EL (cell line): ENCODE results near the gene ZNF81.
"Not testable (repeated sequence)": the region's sequence is repeated elsewhere in the genome, so short reads cannot be mapped to it uniquely, and the experiment has no call there.

Source experiments
- DNase-seq: peaks from one replicate; pipeline ENCODE4 v3.0.0-alpha.2; 2016

ZNF81 gene

GRCh38 chrX:47846040-47846439 lies 9.3 kb downstream of the ZNF81 start:
- no peak for DNase-seq

DNA sequence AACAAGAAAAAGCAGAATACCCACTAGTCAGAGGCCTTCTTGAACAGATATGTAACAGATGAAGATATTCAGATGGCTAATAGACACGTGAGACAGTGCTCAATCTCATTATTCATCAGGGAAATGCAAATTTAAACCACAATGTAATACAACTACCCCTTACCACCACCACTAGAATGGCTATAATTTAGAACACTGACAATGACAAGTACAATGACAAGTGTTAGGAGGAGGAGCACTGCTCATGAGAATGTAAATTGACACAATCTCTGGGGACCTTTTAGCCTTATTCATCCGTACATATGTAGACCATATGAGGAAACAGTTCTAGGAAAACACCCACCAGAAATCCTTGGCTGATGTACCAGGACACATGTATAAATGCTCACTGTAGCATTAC lies 13.1 kb downstream of the ZNF81 start:
- DNase-seq: no peak

GRCh38 chrX:47850389-47850788 lies 13.7 kb downstream of the ZNF81 start:
- DNase-seq: not testable (repeated sequence)

DNA sequence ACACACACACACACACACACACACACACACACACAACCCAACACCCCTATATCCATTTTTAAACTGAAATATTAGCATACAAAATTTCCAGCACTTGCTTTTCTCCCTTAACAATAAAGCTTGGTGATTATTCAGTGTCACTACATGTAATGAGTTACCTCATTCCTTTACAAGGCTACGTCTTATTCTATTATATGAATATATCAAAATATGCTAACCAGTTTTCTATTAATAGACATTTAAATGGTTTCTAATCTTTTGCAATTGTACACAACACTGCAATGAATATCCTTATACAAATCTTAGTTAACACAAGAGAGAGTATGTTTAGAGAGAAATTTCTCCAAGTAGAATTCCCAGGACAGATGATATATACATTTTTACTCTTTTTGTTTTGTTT lies 14.2 kb downstream of the ZNF81 start:
- no peak for DNase-seq

DNA sequence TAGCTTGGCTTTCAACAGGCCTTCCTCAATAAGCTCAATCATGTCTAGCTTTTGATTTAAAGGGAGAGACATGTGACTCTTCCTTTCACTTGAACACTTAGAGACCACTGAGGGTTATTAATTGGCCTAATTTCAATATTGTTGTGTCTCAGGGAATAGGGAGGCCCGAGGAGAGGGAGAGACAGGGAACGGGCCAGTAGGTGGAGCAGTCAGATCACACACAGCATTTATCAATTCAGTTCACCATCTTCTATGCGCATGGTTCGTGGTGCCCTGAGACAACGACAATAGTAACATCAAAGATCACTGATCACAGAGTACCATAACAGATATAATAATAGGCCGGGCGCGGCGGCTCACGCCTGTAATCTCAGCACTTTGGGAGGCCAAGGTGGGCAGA lies 17.8 kb downstream of the ZNF81 start:
- peak; percentile 16 for DNase-seq

- DNase-seq: no peak
These were observed 23.0 kb downstream of the ZNF81 start for GRCh38 chrX:47859686-47860085.

DNA sequence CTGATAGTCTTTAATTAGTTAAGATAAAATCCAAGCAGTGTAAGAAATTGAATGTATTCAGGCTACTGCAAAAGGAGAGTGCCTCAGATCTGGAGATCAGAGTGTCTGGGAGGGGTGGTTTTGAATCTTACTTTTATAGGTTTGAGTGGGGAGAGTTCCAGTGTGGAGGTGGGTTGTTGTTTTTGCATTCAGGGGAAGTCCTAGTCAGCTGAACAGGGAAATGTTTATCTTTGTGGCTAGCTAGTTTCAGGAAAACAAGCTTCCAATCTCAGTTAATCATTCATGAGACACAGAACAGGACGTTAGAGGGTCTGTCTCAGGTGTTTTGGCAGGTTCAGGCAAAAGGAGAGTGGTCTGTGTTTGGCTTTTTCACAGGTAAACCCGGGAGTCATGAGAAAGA lies 26.0 kb downstream of the ZNF81 start:
- DNase-seq: no peak

DNA sequence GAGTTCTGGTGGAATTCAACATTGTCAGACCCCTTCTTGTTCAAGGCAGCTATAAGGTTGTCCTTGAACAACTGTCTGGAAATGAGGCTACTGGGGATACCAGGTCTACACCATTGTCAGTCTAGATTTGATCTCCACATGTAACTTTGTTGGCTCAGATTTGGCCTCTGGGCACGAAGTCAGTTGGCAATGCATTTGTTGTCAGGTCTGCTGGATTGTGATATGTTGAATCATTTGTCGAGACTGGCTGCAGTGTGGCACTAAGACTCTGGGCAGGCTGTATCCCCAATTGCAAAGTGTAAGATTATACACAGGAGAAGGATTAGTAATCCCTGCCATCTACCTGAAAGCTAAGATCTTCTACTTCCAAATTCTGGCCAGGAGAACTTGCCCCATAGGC lies 26.5 kb downstream of the ZNF81 start:
- no peak for DNase-seq

DNA sequence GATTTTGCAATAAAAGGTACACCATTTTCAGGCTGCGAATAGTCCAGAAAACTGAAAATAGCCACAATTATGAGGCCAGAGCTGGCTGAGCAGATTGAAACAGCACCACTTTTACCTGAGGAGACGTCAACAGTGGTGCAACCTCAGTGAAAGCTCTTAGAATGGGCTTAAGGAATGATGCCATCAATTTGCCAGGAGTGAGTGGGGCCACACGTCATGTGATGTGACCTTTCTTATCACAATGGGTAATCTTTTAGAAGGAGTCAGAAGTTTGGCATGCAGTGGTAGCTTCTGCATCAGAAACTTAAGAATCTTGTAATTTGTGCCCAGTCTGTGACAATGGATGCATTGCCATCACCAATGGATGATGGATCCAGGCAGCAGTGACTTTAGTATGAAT lies 27.6 kb downstream of the ZNF81 start:
- peak; percentile 7 for DNase-seq

GRCh38 chrX:47864785-47865184 lies 28.1 kb downstream of the ZNF81 start:
- no peak for DNase-seq

- no peak for DNase-seq
These were observed 36.4 kb downstream of the ZNF81 start for GRCh38 chrX:47873123-47873522.

- DNase-seq: no peak
These were observed 40.6 kb downstream of the ZNF81 start for GRCh38 chrX:47877327-47877726.

- DNase-seq: no peak
These were observed 41.5 kb downstream of the ZNF81 start for GRCh38 chrX:47878198-47878597.

GRCh38 chrX:47879463-47879862 lies 42.8 kb downstream of the ZNF81 start:
- no peak for DNase-seq

GRCh38 chrX:47880927-47881326 lies 44.2 kb downstream of the ZNF81 start:
- no peak for DNase-seq

GRCh38 chrX:47885501-47885900 lies 48.8 kb downstream of the ZNF81 start:
- no peak for DNase-seq

- no peak for DNase-seq
These were observed 61.3 kb downstream of the ZNF81 start for GRCh38 chrX:47898024-47898423.

- no peak for DNase-seq
These were observed 64.1 kb downstream of the ZNF81 start for GRCh38 chrX:47900833-47901232.

- no peak for DNase-seq
These were observed 65.5 kb downstream of the ZNF81 start for GRCh38 chrX:47902161-47902560.

GRCh38 chrX:47915886-47916493 lies 79.3 kb downstream of the ZNF81 start:
- DNase-seq: no peak

GRCh38 chrX:47918274-47918673 lies 81.6 kb downstream of the ZNF81 start:
- no peak for DNase-seq

DNA sequence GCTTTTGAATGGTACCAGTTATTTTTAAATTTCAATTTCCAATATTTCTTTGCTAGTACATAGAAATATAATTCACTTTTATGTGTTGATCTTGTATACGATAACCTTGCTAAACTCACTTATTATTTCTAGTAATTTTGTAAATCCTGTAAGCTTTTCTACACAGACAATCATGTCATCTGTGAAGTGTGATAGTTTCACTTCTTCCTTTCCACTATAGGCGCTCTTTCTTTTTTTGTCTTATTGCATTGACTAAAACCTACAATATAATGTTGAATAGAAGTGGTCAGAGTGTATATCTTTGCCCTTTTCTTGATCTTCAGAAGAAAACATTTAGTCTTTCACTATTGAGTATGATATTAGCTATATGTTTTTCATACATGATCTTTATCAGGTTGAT lies 90.5 kb downstream of the ZNF81 start:
- DNase-seq: no peak

DNA sequence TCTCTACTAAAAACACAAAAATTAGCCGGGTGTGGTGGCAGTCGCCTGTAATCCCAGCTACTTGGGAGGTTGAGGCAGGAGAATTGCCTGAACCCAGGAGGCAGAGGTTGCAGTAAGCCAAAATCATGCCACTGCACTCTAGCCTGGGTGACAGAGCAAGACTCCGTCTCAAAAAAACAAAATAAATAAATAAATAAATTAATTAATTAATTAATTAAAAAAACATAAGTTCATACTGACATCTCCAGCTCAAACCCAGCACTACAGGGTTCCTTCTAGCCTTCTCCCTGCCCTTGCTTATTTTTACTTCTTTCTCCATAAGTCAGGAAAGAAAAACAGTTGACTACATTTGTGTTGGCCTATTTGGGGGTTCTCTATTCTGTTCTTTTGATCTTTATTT lies 95.3 kb downstream of the ZNF81 start:
- DNase-seq: not testable (repeated sequence)

DNA sequence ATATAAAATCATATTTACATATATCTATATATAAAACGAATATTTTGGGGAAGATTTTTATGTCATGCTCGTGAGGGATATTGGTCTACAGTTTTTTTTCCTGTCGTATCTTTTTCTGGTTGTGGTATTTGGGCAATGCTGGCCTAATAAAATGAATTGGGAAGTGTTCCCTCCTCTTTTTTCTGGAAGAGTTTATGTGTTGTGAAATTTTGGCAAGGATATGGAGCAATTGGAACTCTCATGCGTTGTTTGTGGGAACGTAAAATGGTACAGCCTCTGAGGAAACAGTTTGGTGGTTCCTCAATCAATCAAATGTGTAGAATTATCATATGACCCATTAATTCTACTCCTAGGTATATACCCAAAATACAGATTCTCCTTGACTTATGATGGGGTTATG lies 97.2 kb downstream of the ZNF81 start:
- no peak for DNase-seq

- no peak for DNase-seq
These were observed 99.7 kb downstream of the ZNF81 start for GRCh38 chrX:47936224-47936939.
